HG02623 (cell line): ENCODE measurements around the gene AP3B1.
A peak's percentile ranks its signal among the peaks of the same experiment; 100 is the strongest.

Source experiments
- ATAC-seq: cut with Tn5 transposase; IDR thresholded peaks from one replicate; pipeline ENCODE4 v1.9.1; 2021; ENCODE audit warnings: moderate library complexity; ENCODE audit not compliant: unreplicated experiment

AP3B1 gene

DNA sequence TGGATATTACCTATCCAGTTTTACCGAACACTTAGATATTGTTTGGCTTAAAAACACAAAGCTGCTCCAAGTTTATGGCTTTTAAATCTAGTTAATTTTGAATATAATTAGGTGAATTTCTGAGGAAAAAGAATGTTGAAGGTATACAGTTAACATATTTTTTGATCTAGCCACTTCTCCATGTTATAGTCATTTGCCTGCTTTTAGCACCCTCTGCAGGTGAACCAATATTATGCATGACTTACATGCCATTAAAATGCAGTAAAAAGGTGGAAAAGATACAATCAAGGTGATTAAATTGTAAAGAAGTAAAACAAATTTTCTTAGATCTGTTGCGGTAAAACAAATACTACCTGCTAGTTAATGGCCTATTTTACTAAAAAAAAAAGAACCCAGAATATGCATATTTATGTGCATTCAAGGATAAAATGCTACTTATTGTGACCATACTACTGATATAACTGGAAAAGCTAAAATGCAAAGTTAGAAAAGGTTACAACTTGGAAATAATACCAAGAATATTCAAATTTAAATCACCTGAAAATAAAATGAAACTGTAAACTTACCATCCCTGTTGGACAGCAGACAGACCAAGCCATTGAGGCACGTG lies 132.1 kb downstream of the AP3B1 start:
- no peak for ATAC-seq

DNA sequence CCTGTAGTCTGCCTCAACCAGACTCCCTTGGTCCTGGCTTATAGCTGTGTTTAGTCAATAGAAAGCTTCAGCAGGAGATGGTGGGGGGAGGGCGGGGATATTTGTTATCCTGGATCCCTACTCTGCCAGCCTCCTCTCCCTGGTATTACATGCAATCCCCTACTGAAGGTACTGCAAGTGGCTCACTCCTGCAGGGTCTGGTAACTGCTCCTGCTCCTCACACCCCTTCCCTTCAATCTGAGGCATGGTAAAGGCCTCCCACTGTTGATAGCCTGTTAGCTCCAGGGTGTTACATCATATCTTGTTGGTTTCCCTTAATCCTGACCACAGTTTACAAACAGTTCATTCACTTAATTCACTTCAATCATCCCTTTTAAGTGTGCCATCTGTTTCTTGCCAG lies 137.5 kb downstream of the AP3B1 start:
- no peak for ATAC-seq

DNA sequence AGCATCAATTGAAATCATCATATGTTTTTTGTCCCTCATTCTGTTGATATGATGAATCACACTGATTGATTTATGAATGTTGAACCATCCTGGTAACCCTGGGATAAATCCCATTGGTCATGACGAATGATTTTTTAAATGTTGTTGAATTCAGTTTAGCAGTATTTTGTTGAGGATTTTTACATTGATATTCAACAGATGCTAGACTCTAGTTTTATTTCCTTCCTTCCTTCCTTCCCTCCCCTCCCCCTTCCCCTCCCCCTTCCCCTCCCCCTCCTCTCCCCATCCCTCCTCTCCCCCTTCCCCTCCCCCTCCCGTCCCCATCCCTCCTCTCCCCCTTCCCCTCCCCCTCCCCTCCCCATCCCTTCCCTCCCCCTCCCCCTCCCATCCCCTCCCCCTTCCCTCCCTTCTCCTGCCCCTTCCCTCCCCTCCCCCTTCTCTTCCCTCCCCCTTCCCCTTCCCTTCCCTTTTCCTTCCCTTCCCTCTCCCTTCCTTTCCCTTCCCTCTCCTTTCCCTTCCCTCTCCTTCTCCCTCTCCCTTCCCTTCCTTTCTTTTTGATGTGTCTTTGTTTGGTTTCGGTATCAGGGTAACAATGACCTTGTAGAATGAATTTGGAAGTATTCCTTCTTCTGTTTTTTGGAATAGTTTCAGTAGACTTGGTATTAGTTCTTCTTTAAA lies 142.8 kb downstream of the AP3B1 start:
- ATAC-seq = no peak

DNA sequence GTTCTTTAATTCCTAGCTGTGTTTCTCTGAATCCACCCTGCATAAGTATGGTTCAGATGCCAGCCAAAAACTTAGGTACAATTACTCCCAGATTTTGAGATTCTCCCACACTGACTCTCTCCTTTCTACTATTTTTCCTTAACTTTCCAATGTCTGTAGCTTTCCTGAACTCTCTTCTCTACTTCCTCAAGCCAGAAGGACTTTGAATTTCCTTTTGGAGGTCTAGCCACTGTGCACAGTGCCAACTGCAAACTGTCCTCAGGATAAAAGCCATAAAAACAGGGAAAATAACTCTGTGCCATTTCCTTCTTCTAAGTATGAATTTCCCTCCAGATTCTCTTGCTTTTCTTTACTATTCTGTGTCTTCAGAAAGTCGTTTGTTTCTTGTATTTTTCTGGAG lies 157.2 kb downstream of the AP3B1 start:
- ATAC-seq = no peak

DNA sequence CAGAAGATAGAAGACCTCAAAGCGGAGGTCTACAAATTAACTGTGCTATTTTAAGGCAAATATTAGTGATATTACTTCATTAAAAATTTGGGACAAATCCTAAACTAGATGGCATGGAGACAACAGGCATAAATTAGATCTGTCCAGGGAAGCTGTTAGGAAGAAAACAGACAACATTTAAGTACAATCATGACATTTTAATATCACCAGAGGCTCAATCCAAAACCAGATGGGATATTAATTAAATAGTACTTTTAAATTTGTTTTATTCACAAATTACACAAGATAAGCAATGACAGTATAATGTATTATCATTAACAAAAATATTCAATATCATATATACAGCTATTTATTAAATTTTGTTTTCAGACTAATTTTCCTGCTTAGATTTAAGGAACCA lies 161.1 kb downstream of the AP3B1 start:
- no peak for ATAC-seq

DNA sequence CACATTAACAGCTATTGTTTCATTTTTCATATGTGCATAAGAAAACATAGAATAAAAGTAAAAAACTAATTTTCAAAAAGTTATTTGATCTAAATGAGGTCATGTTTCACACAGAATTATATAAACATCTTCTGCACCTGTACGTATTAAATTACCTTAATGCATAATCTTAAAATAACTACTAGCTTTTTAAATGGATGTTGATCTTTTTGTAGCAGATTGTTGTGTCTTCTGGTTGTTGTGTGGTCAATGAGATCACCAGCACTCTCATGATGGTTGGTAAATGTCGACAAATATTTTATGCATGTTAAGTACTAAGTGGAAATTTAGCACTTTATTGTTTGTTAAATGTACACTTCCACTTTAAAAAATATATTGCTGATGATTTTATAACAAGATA lies 162.0 kb downstream of the AP3B1 start:
- ATAC-seq = no peak

DNA sequence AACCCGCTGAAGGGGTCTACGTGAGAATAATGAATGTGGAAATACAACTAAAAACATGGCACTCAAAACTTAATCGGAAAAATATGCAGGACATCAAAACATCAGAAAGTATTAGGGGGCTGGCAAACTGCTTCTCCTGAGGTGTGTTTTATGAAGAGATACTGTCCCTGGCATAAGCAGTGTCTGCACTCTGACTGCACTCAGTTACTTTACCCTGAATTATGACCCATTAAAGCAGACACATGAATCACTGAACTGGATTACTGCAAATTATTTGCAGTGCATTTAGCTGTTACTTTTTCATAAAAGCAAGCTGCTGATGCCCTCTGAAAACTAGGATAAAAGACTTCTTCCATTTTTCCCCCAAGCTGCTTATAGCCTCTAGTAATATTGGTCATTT lies 164.9 kb downstream of the AP3B1 start:
- ATAC-seq = no peak

DNA sequence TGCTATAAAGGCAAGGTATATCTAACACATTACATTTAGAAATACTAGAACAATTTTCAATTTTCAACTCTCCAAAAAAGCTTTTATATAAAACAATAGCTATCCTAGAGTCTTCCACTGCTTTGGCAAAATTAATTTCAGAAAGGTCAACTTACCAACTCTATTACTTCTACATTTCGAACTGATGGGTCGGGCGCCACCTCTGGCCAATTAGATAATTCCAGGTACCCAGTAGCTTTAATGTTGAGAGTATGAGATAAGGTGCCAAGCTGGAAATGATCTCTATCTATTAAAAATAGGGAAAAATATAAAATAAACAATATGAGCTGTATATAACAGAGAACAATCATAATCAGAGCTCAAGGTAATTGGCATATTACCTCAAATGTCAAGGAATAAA lies 166.6 kb downstream of the AP3B1 start:
- ATAC-seq = no peak

DNA sequence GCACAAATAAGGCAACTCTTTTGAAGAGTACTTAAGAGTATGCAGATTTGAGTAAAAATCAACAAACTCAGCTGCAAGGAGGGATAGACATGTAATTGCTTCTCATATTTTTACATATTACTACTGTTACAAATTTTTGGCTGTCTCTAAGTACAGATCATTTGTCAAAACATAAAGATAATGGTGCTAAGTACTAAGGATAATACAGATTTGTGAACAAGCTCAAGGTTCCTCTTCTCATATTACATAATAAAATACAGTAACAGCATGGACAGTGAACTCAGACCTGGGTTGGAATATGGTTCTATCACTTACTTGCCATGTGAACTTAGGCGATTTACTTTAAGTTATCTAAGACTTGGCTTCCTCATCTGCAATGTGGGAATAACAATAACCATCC lies 168.0 kb downstream of the AP3B1 start:
- ATAC-seq = no peak

DNA sequence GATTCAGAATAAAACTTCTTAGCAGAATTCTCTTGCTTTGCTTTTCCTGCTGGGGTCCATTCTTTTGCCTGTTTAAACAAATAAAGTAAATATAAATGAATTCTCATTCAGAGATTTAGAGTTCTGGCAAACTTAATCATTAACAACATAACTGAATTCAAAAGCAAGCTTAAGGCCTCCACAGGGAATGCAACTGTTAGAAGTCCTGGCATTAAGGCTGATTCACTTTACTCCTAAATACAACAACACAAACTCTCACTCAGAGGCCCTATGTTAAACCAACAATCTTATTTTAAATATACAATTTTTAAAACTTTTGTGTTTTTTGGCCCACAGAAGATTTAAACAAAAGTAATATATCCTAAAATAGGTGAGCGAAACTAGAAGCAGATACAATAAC lies 178.3 kb downstream of the AP3B1 start:
- ATAC-seq = no peak

DNA sequence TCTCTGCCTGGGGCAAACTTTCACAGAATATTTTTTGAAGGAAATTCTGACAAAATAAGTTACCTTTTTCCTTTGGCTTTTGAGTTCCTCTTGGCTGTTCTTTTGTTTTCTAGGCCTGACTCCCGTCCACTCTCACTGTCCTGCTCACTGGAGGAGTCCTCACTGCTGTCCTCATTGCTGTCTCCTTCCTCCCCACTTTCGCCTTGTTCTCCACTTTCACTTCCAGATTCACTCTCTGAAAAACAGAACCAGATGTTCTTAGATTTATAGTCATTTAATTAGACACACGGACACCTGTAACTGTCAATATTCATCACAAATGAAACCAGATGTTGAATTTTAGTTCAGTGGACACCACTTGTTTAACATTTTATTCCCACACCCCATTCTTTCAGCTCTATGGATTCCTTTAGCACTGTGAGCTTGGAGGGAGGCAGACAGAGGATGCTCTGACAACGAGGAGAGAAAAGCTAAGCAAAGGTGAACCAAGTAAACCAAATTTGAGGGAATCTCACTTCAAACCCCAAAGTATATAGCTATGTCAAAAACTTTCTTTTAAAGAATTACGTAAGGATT lies 180.7 kb downstream of the AP3B1 start:
- no peak for ATAC-seq

DNA sequence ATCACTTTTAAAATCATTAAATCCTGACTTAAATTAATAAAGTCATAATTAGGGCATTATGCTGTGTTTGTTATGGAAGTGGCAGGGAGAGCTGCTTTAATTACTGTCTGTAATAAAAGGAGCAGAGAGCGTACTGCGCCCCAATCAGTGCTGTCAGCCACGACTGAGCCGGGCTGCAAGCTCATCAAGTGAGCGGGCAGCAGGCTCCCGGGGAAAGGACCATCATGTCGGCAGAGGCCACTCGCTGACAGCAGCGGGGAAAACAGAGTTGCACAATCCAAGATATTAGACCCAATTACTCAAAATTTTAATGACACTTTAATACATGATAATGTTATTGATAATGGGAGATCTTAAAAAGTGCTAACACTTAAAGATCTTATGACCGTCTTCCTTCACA lies 181.6 kb downstream of the AP3B1 start:
- ATAC-seq = no peak

DNA sequence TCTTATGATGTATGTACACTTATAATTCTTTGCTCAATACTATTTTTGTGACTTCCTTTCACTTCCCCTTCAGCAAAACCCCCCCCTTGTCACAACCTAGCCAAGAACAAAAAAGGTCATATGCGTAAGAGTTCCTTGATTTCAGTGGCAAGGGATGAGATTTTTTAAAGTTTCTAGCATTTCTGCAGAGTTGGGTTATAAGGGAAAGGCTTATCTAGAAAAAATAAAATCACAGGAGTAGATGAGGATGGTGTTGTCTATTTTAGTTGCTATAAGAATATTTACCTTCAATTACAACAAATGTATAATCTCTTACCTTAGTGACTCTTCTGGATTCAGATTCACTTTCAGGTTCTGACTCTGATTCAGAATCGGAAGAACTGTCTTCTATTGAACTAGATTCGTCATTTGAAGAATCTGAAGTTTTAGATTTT lies 184.6 kb downstream of the AP3B1 start:
- peak; percentile 51 for ATAC-seq

DNA sequence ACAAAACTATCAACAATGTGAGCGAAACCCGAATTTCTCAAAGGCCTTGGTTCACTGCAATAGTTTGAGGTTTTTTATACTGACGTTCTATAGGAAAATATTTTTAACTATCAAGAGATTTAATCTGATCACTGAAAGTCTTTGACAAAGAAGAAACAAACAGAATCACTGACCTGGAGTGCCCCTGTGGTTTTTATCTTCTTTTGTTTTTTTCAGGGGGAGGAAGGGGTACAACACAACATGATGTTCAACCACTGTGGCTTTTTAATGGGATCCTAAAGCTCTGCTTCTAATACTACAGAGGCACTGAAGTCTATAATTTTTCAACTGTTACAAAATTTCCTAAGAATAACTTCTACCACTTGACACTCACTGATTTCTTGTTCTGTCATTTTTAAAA lies 185.9 kb downstream of the AP3B1 start:
- no peak for ATAC-seq

DNA sequence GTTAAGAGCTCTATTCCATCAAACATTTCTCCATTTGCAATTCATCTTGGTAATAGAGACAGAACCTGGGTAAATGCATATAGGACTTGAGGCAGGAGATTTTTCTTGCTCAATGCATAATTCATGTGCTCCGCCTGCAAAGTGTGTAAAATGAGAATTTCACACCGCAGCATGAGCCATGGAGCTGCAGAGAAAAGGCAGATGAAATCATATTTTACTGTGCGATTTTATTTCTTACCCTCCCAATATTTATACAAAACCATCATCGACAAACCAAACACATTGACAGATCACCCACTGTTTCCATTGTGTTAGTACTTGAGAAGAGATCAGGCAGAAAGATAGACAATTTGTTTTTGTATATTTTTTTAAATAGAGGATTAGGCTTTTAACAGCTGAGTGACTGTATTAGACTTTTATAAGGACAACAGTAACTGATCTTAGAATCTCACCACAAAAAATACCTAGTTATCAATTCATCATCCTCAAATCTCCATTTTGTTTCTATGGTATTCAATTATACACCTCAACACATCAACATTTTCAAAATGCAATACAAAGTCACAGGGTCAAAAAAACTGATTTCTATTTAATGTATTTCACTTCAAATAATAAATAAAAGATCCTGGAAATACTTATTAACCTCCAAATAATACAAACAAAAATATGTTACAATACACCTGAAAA lies 191.1 kb downstream of the AP3B1 start:
- no peak for ATAC-seq

DNA sequence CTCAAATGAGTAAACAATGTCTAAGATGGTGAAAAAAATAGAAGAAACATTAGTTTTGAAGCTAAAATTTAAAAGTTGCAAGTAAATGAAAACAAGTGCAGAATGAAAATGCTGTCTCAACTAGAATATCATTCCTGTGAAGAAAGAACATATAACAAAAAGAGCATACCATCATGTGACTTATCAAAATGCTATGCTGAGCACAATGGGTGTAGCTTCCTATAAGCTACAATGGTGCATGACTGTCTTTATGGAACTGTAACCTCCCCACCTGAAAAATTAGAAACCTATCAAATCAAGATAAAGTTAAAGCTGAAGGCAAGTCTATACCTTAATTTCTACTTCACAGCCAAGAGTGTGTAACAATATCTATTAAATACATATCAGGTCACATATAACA lies 192.0 kb downstream of the AP3B1 start:
- no peak for ATAC-seq

DNA sequence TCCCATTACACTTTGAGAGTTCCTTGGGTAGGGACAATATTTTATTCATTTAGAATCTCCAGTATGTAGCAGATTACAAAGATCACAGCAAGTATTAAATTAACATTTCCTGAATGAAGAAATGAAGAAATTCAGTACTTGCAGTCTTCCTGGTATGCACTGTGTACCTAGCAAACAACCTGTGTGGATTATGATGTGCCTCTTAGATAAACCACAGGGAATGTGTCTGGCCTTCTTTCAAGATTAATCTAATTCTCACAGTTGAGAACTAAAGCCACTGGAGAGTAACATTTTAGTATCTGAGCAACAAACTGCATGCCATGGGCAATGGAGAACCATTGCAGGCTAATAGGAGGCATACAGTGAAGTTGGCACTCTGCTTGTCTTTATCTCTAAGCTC lies 199.4 kb downstream of the AP3B1 start:
- ATAC-seq = no peak

DNA sequence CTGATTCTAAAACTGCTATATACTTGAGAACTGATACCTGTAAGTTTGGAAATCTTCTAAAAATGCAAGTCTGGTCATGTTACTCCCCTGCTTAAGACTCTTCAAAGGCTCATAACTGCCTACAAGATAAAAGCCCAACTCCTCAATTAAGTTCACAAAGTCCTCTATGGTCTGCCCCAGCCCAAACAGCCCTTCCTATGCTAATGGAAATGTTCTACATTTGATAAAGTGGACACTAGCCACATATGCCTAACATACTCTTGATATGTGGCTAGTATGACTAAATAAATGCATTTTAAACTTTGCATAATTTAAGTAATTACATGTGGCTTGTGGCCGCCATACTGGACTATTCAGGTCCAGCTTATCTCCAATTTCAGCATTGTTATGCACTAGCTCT lies 204.5 kb downstream of the AP3B1 start:
- ATAC-seq = no peak

DNA sequence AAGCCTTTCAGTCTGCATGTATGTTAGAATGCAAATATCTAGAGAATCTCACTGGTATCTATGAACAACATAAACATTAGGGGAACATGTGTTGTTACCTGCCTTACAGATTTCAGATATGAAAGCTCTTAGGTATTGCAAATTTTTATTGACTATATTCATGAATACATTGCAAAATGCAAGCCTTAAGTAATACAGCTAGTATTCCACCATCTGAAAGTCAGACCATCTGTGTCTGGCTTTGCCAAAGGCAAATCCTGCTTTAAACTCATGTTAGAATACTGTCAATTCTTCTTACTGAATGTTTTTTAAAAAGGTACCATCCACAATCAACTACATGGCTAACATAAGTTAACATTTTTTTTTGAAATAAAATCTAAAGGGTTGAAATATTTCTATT lies 215.6 kb downstream of the AP3B1 start:
- no peak for ATAC-seq

DNA sequence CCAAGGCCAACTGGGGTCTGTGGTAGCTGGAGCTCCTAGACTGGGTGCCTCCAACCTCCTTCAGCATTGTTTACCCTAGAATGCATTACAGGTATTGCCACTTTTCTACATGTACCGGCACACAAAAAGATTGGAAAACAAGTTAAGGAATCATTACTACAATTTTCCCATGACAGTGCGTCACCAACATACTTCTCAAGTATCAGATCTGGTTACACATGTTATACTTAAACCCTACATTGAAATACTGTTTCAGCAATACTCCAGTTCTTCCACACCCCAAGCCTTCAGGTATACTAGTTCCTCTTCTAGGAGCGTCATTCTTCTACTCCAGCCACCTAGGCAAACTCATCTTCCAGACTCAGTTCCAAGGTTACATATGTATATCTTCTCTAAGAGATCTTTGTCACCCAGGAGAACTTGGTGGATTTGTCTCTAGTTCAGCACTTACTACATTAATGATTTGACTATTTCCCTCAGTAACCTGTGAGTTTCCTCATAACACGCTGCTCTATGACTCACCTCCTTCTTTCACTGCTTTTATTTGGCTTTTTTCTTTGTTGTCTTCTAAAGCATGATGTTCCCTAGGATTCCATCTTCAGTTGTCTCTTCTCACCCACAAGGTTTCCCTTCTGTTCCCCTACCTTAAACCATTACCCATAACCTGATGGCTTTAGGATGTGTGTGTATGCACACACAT lies 217.0 kb downstream of the AP3B1 start:
- ATAC-seq = no peak

DNA sequence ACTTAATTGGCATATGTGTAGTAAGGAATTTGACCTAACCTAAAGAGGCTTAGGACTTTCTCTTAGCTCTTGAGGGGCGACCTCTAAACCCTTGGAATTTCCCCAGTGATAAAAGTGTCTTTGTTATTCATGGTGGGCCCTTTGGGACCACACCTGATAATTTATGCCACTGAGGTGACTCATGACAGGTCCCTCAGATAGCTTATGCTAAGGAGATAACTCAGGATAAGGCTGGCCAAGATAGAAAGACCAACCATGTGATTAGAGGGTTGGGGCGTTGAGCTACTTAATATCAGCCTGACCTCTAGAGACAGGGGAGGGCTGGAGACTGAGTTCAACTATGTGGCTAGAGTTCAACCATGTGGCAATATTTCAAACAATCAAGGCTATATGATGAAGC lies 218.1 kb downstream of the AP3B1 start:
- ATAC-seq = no peak

DNA sequence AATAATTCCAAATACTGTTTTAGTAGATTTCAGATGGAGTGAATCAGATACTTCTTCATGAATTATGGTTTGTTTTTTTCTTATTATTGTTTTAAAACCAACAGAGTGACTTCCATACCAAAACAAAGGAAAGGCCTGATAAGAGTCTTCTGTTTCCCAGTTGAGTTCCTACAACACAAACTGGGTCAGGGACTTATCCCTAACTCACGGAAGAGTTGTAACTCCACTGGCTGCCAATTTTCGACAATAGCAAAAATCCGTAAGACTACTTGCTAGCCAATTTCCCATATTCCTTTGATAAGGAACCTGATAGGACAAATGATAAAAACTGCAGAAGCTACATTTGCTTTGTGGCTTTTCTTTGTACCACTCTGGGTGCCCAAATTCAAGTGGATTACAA lies 219.2 kb downstream of the AP3B1 start:
- no peak for ATAC-seq
